ENCODE measurements around the gene SAGE1. TPM values are rescaled to one million over a fixed set of nuclear protein-coding genes. Genes with fewer than 3 reads are reported as not detected.
"Not testable (repeated sequence)": the region's sequence is repeated elsewhere in the genome, so short reads cannot be mapped to it uniquely, and the experiment has no call there.

The SAGE1 gene
- total and polyA plus RNA-seq, 8 donors: 0.07 to 0.09 (median 0.08) TPM; not detected in 5

- TF ChIP-seq CTCF (IDR thresholded peaks at IDR 0.05): no peak
- intact Hi-C loops (cut with DNase I): no loop called here
- no peak overlapping the region for H3K27ac ChIP-seq
- H3K36me3 ChIP-seq: no peaks in the 10 kb centered on the region
- H3K9me3 ChIP-seq: no peaks in the 10 kb centered on the region
- ATAC-seq (no peak), DNase-seq (no peak)
- H3K27me3 ChIP-seq: no peaks in the 10 kb centered on the region
- H3K4me3 ChIP-seq: no peak overlapping the region
- H3K4me1 ChIP-seq: no peaks in the 10 kb centered on the region
These were observed 735 bp upstream of the SAGE1 start for GRCh38 chrX:135892781-135893180.

- Histone ChIP-seq H3K27me3 (no peaks in the 10 kb centered on the region), H3K9me3 (no peaks in the 10 kb centered on the region), H3K36me3 (no peaks in the 10 kb centered on the region), H3K27ac (no peak overlapping the region), H3K4me3 (no peak overlapping the region), H3K4me1 (no peaks in the 10 kb centered on the region)
- ATAC-seq (no peak), DNase-seq (no peak)
- TF ChIP-seq CTCF (IDR thresholded peaks at IDR 0.05): no peak
- intact Hi-C loops (cut with DNase I): no loop called here
These were observed 16.7 kb downstream of the SAGE1 start for GRCh38 chrX:135910251-135910650.

GRCh38 chrX:135914404-135914803 lies 20.9 kb downstream of the SAGE1 start:
- no peaks in the 10 kb centered on the region for H3K4me1 ChIP-seq
- intact Hi-C loops (cut with DNase I): no loop called here
- ATAC-seq (no peak), DNase-seq (no peak)
- H3K27me3 ChIP-seq: no peaks in the 10 kb centered on the region
- TF ChIP-seq CTCF (IDR thresholded peaks at IDR 0.05): no peak
- H3K36me3 ChIP-seq: no peaks in the 10 kb centered on the region
- H3K27ac ChIP-seq: no peak overlapping the region
- no peaks in the 10 kb centered on the region for H3K9me3 ChIP-seq
- no peak overlapping the region for H3K4me3 ChIP-seq

GRCh38 chrX:135920516-135920915 lies 27.0 kb downstream of the SAGE1 start:
- H3K27ac ChIP-seq; H3K4me3 ChIP-seq; H3K9me3 ChIP-seq; H3K27me3 ChIP-seq; ATAC-seq; intact Hi-C loops (cut with DNase I); H3K36me3 ChIP-seq; DNase-seq; H3K4me1 ChIP-seq: not testable (repeated sequence)

GRCh38 chrX:135923353-135923752 lies 29.8 kb downstream of the SAGE1 start:
- intact Hi-C loops (cut with DNase I): no loop called here
- Histone ChIP-seq H3K4me3 (no peak overlapping the region), H3K27me3 (no peaks in the 10 kb centered on the region), H3K36me3 (no peaks in the 10 kb centered on the region), H3K4me1 (no peaks in the 10 kb centered on the region), H3K27ac (no peak overlapping the region), H3K9me3 (no peaks in the 10 kb centered on the region)
- DNase-seq (no peak), ATAC-seq (no peak)
- no peak for TF ChIP-seq CTCF (IDR thresholded peaks at IDR 0.05)

GRCh38 chrX:135927897-135928296 lies 34.4 kb downstream of the SAGE1 start:
- H3K9me3 ChIP-seq: no peaks in the 10 kb centered on the region
- DNase-seq: no peak

More at GRCh38 chrX:135927897-135928296, 34.4 kb downstream of the SAGE1 start:
- Histone ChIP-seq H3K27me3 (no peaks in the 10 kb centered on the region), H3K27ac (no peak overlapping the region), H3K4me3 (no peak overlapping the region), H3K4me1 (no peaks in the 10 kb centered on the region), H3K36me3 (no peaks in the 10 kb centered on the region)
- TF ChIP-seq CTCF (IDR thresholded peaks at IDR 0.05): no peak
- intact Hi-C loops (cut with DNase I): no loop called here
- no peak for ATAC-seq
